Tibial nerve (tissue), 4 donors: Measurements from ENCODE around the gene RNF43. TPM values are rescaled to one million over a fixed set of nuclear protein-coding genes. Genes with fewer than 3 reads are reported as not detected.

ENCODE experiments used
- DNase-seq, 2 donors: peaks; one replicate each; pipeline ENCODE4 v3.0.0-alpha.2; 2019; ENCODE audit warnings: low spot score in 2 of 2
- H3K27ac ChIP-seq, 4 donors: fragments of 200-600 bp; sonication (generic) in 3 of 4; one replicate each; pipeline ENCODE4 v1.5.1; 2017 to 2019; ENCODE audit warnings: mild to moderate bottlenecking in 1 of 4
- H3K27me3 ChIP-seq, 2 donors: fragments of 200-600 bp; sonication (generic) in 1 of 2; one replicate each; pipeline versions ENCODE4 v1.5.1 to v1.6.0; 2017 to 2019
- H3K36me3 ChIP-seq, 3 donors: fragments of 200-600 bp; sonication (generic); one replicate each; pipeline ENCODE4 v1.5.1; 2018 to 2019
- H3K4me1 ChIP-seq, 4 donors: fragments of 200-600 bp; sonication (generic) in 3 of 4; one replicate each; pipeline ENCODE4 v1.5.1; 2017 to 2019
- H3K4me3 ChIP-seq, 4 donors: fragments of 200-600 bp; sonication (generic) in 3 of 4; one replicate each; pipeline ENCODE4 v1.5.1; 2017 to 2019; ENCODE audit warnings: mild to moderate bottlenecking in 1 of 4, moderate library complexity in 1 of 4
- H3K9me3 ChIP-seq, 4 donors: fragments of 200-600 bp; sonication (generic) in 3 of 4; one replicate each; pipeline ENCODE4 v1.5.1; 2017 to 2019
- CTCF ChIP-seq, 5 experiments: fragments of 200-600 bp in 3 of 5; fragments of 450-650 bp in 2 of 5; sonication (generic) in 3 of 5; IDR thresholded peaks; one replicate each; pipeline ENCODE4 v1.5.1; 2016 to 2019; ENCODE audit warnings: antibody characterized with exemption in 5 of 5, mild to moderate bottlenecking in 3 of 5, moderate library complexity in 2 of 5
- EP300 ChIP-seq, 2 donors: sonication (generic); formaldehyde crosslinking; IDR thresholded peaks; one replicate each; pipeline ENCODE4 v1.6.1; 2017; ENCODE audit warnings: antibody characterized with exemption in 2 of 2, mild to moderate bottlenecking in 1 of 2
- POLR2A ChIP-seq, 2 donors: fragments of 450-650 bp; IDR thresholded peaks; one replicate each; pipeline ENCODE4 v1.6.1; 2017; ENCODE audit warnings: antibody characterized with exemption in 2 of 2, mild to moderate bottlenecking in 2 of 2, moderate library complexity in 2 of 2
- WGBS, 2 donors: methylation state at CpG; one replicate each; pipeline ENCODE4 v1.1.5; 2018; 5-methylcytosine and 5-hydroxymethylcytosine counted together
- total RNA-seq, 4 donors: library from RNA; depleted of rRNA; stranded (reverse); fragments of >200 nt; gene quantifications; one replicate each; pipeline ENCODE4 v1.1.0, GENCODE V29; 2016

Gene RNF43
- total RNA-seq, 4 donors from 2014 or later = under 0.01 to 0.66 (median 0.50) TPM

- H3K27ac ChIP-seq = no peak overlapping the region
- TF ChIP-seq POLR2A (IDR thresholded peaks at IDR 0.05) = no peak
- no peak for TF ChIP-seq EP300 (IDR thresholded peaks at IDR 0.05)
- TF ChIP-seq CTCF (IDR thresholded peaks at IDR 0.05) = no peak
- no peaks in the 10 kb centered on the region for H3K4me1 ChIP-seq
- H3K9me3 ChIP-seq = no peaks in the 10 kb centered on the region
- DNase-seq = no peak
- H3K4me3 ChIP-seq = no peak overlapping the region
- WGBS, 2 donors = 53 to 61% methylated on average over 2 of the region's 2 CpGs
- H3K27me3 ChIP-seq = no peaks in the 10 kb centered on the region
- H3K36me3 ChIP-seq = no peaks in the 10 kb centered on the region
These were observed 41.5 kb downstream of the RNF43 start for GRCh38 chr17:58375811-58376210.

- TF ChIP-seq EP300 (IDR thresholded peaks at IDR 0.05) = no peak
- TF ChIP-seq CTCF (IDR thresholded peaks at IDR 0.05) = no peak
- no peak for TF ChIP-seq POLR2A (IDR thresholded peaks at IDR 0.05)
- WGBS, 2 donors = 69 to 80% methylated on average over 5 of the region's 5 CpGs
These were observed 42.1 kb downstream of the RNF43 start for GRCh38 chr17:58375256-58375655.

GRCh38 chr17:58373923-58374322, 43.4 kb downstream of the RNF43 start:
- TF ChIP-seq POLR2A (IDR thresholded peaks at IDR 0.05) (no peak), EP300 (IDR thresholded peaks at IDR 0.05) (no peak), CTCF (IDR thresholded peaks at IDR 0.05) (no peak)
- no peak overlapping the region for H3K4me3 ChIP-seq
- no peak overlapping the region for H3K27ac ChIP-seq
- WGBS, 2 donors = 87% methylated on average over 1 of the region's 1 CpG
- DNase-seq = no peak
- no peaks in the 10 kb centered on the region for H3K4me1 ChIP-seq
- no peaks in the 10 kb centered on the region for H3K9me3 ChIP-seq
- H3K27me3 ChIP-seq = no peaks in the 10 kb centered on the region
- H3K36me3 ChIP-seq = no peaks in the 10 kb centered on the region

More at GRCh38 chr17:58375256-58375655, 42.1 kb downstream of the RNF43 start:
- Histone ChIP-seq H3K4me1 (no peaks in the 10 kb centered on the region), H3K9me3 (no peaks in the 10 kb centered on the region), H3K4me3 (no peak overlapping the region), H3K27ac (no peak overlapping the region), H3K36me3 (no peaks in the 10 kb centered on the region), H3K27me3 (no peaks in the 10 kb centered on the region)
- DNase-seq = no peak

GRCh38 chr17:58373003-58373402, 44.3 kb downstream of the RNF43 start:
- WGBS, 2 donors = 84 to 87% methylated on average over 5 of the region's 5 CpGs
- Histone ChIP-seq H3K4me1 (no peaks in the 10 kb centered on the region), H3K27me3 (no peaks in the 10 kb centered on the region), H3K4me3 (no peak overlapping the region), H3K36me3 (no peaks in the 10 kb centered on the region), H3K27ac (no peak overlapping the region), H3K9me3 (no peaks in the 10 kb centered on the region)
- TF ChIP-seq CTCF (IDR thresholded peaks at IDR 0.05) = no peak
- TF ChIP-seq POLR2A (IDR thresholded peaks at IDR 0.05) = no peak
- no peak for TF ChIP-seq EP300 (IDR thresholded peaks at IDR 0.05)
- no peak for DNase-seq

GRCh38 chr17:58371300-58371950, 45.9 kb downstream of the RNF43 start:
- TF ChIP-seq EP300 (IDR thresholded peaks at IDR 0.05) (no peak), CTCF (IDR thresholded peaks at IDR 0.05) (no peak), POLR2A (IDR thresholded peaks at IDR 0.05) (no peak)
- Histone ChIP-seq H3K4me1 (no peaks in the 10 kb centered on the region), H3K4me3 (no peak overlapping the region), H3K27me3 (no peaks in the 10 kb centered on the region), H3K27ac (no peak overlapping the region), H3K9me3 (no peaks in the 10 kb centered on the region), H3K36me3 (no peaks in the 10 kb centered on the region)
- WGBS, 2 donors = 62 to 67% methylated on average over 6 of the region's 6 CpGs
- DNase-seq = no peak
